Cardiac fibroblast (primary cell): ENCODE measurements around the gene C5orf24.
A peak's percentile ranks its signal among the peaks of the same experiment; 100 is the strongest.

Source experiments
- DNase-seq, 2 donors: peaks; one replicate each; pipeline versions ENCODE4 v3.0.0 to v3.0.0-alpha.2; 2010; ENCODE audit warnings: low read depth in 2 of 2
- H3K4me3 ChIP-seq, 2 donors: replicated peaks in 1 of 2; 1 replicate in 1 of 2; 2 replicates in 1 of 2; pipeline ENCODE4 v1.5.1; 2011; ENCODE audit warnings: low read depth in 2 of 2, low read length in 2 of 2, mild to moderate bottlenecking in 2 of 2, moderate library complexity in 1 of 2
- CTCF ChIP-seq: IDR thresholded peaks from one replicate; pipeline ENCODE4 v1.5.1; 2011; ENCODE audit warnings: low read depth, mild to moderate bottlenecking, low read length, inconsistent platforms

C5orf24 gene

GRCh38 chr5:134891473-134891872 lies 45.7 kb downstream of the C5orf24 start:
- TF ChIP-seq CTCF = no peak
- no peak overlapping the region for H3K4me3 ChIP-seq
- no peak for DNase-seq

- DNase-seq = no peak
- no peak for TF ChIP-seq CTCF
- H3K4me3 ChIP-seq = no peak overlapping the region
These were observed 46.5 kb downstream of the C5orf24 start for GRCh38 chr5:134892282-134892681.

- no peak overlapping the region for H3K4me3 ChIP-seq
- DNase-seq = no peak
- TF ChIP-seq CTCF = no peak
These were observed 47.2 kb downstream of the C5orf24 start for GRCh38 chr5:134892926-134893325.

GRCh38 chr5:134893748-134894505 lies 48.2 kb downstream of the C5orf24 start:
- no peak overlapping the region for H3K4me3 ChIP-seq
- no peak for TF ChIP-seq CTCF
- no peak for DNase-seq

- no peak overlapping the region for H3K4me3 ChIP-seq
- no peak for TF ChIP-seq CTCF
- no peak for DNase-seq
These were observed 56.5 kb downstream of the C5orf24 start for GRCh38 chr5:134902071-134902801.

GRCh38 chr5:134904610-134905245 lies 59.0 kb downstream of the C5orf24 start, which contains the start of gene PCBD2:
TSS of gene PCBD2 (plus strand) at chr5:134905131. CDS start at chr5:134905140, 9 bp downstream.
- peak within 1 kb of the TSS; percentile 65 to 75 for H3K4me3 ChIP-seq
- peak; percentile 87 to 94 for DNase-seq
- TF ChIP-seq CTCF = peak; percentile 64
